ENCODE results near the gene COL18A1.

DNA sequence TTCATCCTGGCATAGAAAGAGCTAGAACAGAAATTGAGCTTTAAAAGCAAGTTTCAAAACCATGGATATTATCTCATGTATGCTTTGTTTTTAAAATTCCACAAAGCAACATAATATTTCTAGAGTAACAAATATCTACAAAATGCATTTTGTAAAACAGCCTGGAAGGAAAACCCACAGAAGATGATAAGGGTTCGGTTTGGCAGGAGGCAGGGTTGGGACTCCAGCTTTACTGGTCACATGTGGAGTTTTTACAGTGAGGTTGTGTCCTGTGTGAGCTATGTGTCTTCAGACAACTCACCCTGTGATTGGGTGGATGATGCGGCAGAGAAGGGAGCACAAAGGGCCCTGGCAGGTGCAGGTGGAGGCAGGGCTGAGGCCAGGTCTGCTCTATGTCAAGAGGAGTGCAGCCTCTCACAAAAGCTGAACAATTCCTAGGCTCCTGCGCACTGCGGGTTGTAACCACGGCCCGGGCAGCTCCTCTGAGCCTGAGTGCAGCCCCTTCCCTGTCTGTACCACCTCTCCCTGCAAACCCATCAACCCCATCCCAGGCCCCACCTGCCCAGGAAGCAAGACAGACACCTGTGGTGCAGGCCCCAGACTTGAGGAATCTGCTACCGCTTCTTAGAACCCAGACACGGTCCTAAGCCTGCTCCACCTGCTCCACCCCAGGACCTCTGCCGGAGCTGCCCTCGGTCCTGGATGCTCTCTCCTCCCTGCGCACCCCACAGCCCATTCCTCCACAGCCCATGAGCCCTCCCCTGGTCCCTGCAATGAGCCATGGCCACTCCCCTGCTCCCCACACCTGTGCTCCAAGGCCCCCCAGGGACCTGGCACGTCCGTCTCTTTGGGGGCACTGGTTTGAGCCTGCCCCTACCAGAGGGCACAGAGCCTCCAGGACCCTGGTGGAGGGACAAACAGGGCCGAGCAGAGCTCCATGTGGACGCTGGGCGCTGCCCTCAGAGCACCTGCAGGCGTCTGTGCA, 2.8 kb upstream of the COL18A1 start:
- TF ChIP-seq, protein P1, sequence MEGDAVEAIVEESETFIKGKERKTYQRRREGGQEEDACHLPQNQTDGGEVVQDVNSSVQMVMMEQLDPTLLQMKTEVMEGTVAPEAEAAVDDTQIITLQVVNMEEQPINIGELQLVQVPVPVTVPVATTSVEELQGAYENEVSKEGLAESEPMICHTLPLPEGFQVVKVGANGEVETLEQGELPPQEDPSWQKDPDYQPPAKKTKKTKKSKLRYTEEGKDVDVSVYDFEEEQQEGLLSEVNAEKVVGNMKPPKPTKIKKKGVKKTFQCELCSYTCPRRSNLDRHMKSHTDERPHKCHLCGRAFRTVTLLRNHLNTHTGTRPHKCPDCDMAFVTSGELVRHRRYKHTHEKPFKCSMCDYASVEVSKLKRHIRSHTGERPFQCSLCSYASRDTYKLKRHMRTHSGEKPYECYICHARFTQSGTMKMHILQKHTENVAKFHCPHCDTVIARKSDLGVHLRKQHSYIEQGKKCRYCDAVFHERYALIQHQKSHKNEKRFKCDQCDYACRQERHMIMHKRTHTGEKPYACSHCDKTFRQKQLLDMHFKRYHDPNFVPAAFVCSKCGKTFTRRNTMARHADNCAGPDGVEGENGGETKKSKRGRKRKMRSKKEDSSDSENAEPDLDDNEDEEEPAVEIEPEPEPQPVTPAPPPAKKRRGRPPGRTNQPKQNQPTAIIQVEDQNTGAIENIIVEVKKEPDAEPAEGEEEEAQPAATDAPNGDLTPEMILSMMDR (IDR thresholded peaks at IDR 0.05; ENCODE audit: low read depth, low read length), result no peak
- no peak for TF ChIP-seq POLR2A (IDR thresholded peaks at IDR 0.05; ENCODE audit: extremely low read depth, insufficient read length)

Measured in NB4 (cell line).